ENCODE measurements around the gene DKK3.

Gene DKK3

DNA sequence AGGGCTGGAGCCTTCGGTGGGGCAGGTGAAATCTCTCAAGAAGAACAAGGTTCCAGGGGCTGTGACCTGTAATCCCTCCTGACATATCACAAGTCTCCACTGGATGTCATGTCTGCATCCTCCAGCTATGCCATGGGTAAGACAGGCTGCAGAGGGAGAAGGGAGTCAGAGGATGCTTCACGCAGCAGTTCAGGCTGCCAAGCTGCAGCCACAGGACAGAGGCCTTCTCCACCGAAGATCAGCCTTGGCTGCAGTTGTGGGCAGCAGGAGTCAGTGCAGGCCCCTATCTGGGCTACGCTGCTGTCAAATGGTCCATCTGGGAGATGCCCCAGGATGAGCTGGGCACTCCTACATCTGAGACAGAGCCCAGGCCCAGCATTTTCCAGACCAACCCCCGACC is 25.0 kb downstream of the DKK3 start:
- TF ChIP-seq, protein P1, sequence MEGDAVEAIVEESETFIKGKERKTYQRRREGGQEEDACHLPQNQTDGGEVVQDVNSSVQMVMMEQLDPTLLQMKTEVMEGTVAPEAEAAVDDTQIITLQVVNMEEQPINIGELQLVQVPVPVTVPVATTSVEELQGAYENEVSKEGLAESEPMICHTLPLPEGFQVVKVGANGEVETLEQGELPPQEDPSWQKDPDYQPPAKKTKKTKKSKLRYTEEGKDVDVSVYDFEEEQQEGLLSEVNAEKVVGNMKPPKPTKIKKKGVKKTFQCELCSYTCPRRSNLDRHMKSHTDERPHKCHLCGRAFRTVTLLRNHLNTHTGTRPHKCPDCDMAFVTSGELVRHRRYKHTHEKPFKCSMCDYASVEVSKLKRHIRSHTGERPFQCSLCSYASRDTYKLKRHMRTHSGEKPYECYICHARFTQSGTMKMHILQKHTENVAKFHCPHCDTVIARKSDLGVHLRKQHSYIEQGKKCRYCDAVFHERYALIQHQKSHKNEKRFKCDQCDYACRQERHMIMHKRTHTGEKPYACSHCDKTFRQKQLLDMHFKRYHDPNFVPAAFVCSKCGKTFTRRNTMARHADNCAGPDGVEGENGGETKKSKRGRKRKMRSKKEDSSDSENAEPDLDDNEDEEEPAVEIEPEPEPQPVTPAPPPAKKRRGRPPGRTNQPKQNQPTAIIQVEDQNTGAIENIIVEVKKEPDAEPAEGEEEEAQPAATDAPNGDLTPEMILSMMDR (IDR thresholded peaks at IDR 0.05; ENCODE audit: control insufficient read depth, insufficient read depth, low read depth, low read length, missing control alignments), result no peak
- DNase-seq (ENCODE audit: low read depth), result no peak
- H3K4me3 ChIP-seq (ENCODE audit: control insufficient read depth, low read depth, low read length), result no peak overlapping the region

DNA sequence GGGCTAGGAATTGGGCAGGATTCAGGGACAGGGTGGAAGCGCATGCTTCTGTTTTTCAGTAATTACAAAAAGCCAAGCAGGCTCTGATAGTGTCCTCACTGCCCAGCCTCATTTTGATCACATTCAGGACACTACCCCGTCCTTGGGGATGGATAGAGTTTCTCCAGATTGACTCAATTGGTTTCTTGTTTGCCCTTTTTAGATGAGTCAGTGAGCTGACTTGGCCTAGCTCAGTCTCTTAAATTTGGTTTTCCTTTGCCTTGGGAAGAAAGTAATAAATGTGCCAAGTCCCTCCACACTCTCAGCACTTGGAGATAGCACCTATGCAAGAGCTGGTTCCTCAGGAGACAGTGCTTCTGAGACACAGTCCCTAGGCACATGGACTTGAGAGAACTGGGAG is 25.5 kb downstream of the DKK3 start:
- no peak overlapping the region for H3K4me3 ChIP-seq (ENCODE audit: control insufficient read depth, low read depth, low read length)
- no peak for DNase-seq (ENCODE audit: low read depth)
- TF ChIP-seq, protein P1 (IDR thresholded peaks at IDR 0.05; ENCODE audit: control insufficient read depth, insufficient read depth, low read depth, low read length, missing control alignments), result no peak

DNA sequence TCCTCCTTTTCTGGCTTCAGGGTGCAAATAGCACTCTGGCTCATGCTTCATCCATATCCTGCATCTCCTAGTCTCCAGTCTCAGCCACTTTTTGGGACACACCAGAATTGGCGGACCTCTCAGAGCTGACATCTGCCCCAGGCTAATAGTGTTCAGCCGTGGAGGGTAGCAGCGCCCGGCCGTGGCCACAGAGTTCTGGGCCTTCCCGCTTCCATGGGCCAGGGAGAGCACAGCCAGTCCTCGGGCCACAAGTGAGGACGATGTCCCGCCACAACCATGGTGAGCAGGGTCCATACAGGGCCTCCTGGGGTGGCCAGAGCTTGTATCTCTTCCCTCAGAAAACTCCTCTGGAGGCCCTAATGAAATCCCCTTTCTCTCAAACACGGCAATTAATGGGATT is 26.0 kb downstream of the DKK3 start:
- no peak for DNase-seq (ENCODE audit: low read depth)
- H3K4me3 ChIP-seq (ENCODE audit: control insufficient read depth, low read depth, low read length), result no peak overlapping the region
- TF ChIP-seq, protein P1 (IDR thresholded peaks at IDR 0.05; ENCODE audit: control insufficient read depth, insufficient read depth, low read depth, low read length, missing control alignments), result no peak

DNA sequence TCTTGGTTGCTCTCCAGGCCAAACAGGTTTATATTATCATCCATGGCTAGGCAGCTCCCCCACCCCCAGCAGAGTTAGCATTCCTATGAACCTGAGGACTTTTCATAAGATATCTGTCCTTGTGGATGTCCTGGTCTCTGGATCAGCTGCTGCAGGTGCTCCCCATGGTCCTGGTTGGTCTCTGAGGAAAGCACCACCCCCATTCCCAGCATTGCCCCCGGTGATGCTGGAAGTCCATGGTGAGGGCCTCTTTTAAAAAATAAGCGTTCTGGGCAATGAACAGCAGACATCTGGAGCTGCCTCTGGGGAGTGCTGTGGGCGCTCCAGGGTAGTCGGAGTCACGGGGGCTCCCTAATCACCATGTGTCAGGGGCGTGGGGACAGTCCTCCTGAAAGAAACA is 26.6 kb downstream of the DKK3 start:
- H3K4me3 ChIP-seq (ENCODE audit: control insufficient read depth, low read depth, low read length), result no peak overlapping the region
- TF ChIP-seq, protein P1 (IDR thresholded peaks at IDR 0.05; ENCODE audit: control insufficient read depth, insufficient read depth, low read depth, low read length, missing control alignments), result no peak
- no peak for DNase-seq (ENCODE audit: low read depth)

DNA sequence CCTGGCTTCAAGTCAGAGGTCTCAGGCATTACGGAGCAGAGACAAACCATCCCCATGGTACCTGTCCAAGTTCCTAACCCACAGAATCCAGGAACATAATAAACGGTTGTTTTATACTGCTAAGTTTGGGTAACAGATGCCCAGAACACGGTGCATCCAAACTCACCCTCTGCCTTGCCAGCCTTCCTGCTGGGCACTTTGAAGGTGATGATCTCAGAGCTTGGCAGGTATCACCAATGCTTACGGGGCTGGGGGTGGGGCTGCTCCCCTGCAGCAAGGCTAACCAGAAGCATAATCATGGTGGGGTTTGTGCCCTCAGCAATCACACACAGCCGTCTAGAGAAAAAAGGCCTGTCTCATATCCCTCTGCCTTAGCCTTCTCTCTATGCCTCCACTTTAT is 27.1 kb downstream of the DKK3 start:
- no peak for DNase-seq (ENCODE audit: low read depth)
- TF ChIP-seq, protein P1 (IDR thresholded peaks at IDR 0.05; ENCODE audit: control insufficient read depth, insufficient read depth, low read depth, low read length, missing control alignments), result no peak
- H3K4me3 ChIP-seq (ENCODE audit: control insufficient read depth, low read depth, low read length), result no peak overlapping the region

DNA sequence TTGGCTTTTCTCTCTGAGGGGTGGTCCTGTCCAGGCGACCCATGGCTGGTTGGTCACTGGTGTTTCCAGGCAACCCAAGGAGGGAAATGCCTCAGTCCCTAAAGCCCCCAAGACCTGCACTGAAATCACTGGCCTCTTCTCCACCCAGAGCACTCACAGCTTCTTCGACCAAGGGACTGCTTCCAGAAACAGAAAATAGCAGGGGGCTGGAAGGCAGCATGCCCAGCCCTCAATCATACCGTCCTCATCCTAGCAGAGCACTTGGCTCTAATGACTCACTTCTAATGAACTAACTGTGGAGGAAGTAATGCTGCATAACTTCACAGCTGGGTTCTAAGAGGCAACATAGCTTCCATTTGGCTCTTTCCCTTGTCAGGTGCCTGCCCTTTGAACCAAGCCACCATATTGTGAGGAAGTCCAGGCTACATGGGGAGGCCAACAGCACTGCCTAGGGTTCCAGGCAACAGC is 27.6 kb downstream of the DKK3 start:
- no peak for DNase-seq (ENCODE audit: low read depth)
- TF ChIP-seq, protein P1 (IDR thresholded peaks at IDR 0.05; ENCODE audit: control insufficient read depth, insufficient read depth, low read depth, low read length, missing control alignments), result no peak
- H3K4me3 ChIP-seq (ENCODE audit: control insufficient read depth, low read depth, low read length), result no peak overlapping the region

DNA sequence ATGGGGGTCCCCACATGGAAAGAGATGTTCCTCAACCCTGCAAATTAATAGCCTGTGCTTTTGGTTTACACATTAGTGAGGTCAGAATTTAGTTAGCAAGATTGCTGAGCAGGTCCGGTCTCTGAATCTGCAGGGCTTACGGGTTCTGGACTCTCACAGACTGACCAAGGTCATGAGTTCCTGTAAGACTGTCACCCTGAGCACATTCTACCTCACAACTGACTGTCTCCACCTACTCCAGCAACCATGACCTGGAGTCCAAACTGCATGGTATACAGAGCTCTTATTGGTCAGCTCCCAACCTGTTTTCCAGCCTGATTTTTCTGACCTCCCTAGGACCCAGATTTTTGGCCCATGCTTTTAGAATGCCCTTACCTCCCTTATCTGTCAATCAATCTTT is 28.2 kb downstream of the DKK3 start:
- H3K4me3 ChIP-seq (ENCODE audit: control insufficient read depth, low read depth, low read length), result no peak overlapping the region
- DNase-seq (ENCODE audit: low read depth), result no peak
- TF ChIP-seq, protein P1 (IDR thresholded peaks at IDR 0.05; ENCODE audit: control insufficient read depth, insufficient read depth, low read depth, low read length, missing control alignments), result no peak
